Naive B cell (primary cell): ENCODE data around the gene C13orf46. TPM values are rescaled to one million over a fixed set of nuclear protein-coding genes. Genes with fewer than 3 reads are reported as not detected.

ENCODE experiments used
- ATAC-seq, 2 donors: fragments of 150-1000 bp; cut with Tn5 transposase; 2 replicates each; pipeline ENCODE4 v1.10.0; 2021; ENCODE audit warnings: low read depth in 2 of 2, mild to moderate bottlenecking in 2 of 2, moderate library complexity in 2 of 2
- DNase-seq: peaks from one replicate; pipeline ENCODE4 v3.0.0; 2022
- H3K27ac Mint-ChIP-seq, 6 donors: one replicate each; pipeline ENCODE4 v1.8.0; 2020 to 2022; ENCODE audit warnings: mild to moderate bottlenecking in 6 of 6, mixed read lengths in 6 of 6, moderate library complexity in 5 of 6, inconsistent platforms in 2 of 6
- H3K27me3 Mint-ChIP-seq, 3 donors: one replicate each; pipeline ENCODE4 v1.8.0; 2021 to 2022; ENCODE audit warnings: mixed read lengths in 3 of 3, mild to moderate bottlenecking in 1 of 3
- H3K36me3 Mint-ChIP-seq, 2 donors: one replicate each; pipeline ENCODE4 v1.8.0; 2020 to 2022; ENCODE audit warnings: mixed read lengths in 2 of 2, inconsistent platforms in 1 of 2, mild to moderate bottlenecking in 1 of 2
- H3K4me1 Mint-ChIP-seq, 3 donors: one replicate each; pipeline ENCODE4 v1.8.0; 2020 to 2022; ENCODE audit warnings: mixed read lengths in 3 of 3, inconsistent platforms in 1 of 3, mild to moderate bottlenecking in 1 of 3, moderate library complexity in 1 of 3
- H3K4me3 Mint-ChIP-seq, 8 donors: one replicate each; pipeline ENCODE4 v1.8.0; 2020 to 2022; ENCODE audit warnings: mild to moderate bottlenecking in 8 of 8, mixed read lengths in 8 of 8, moderate library complexity in 8 of 8, inconsistent platforms in 2 of 8
- H3K9me3 Mint-ChIP-seq, 7 donors: one replicate each; pipeline ENCODE4 v1.8.0; 2020 to 2022; ENCODE audit warnings: mixed read lengths in 7 of 7, mild to moderate bottlenecking in 5 of 7, inconsistent platforms in 2 of 7, moderate library complexity in 1 of 7
- polyA plus RNA-seq, 6 donors: library from polyadenylated mRNA; unstranded; fragments of 300-500 nt; fragmentation: Illumina TruSeq; gene quantifications; one replicate each; pipeline ENCODE4 v1.2.3, GENCODE V29; 2021; ENCODE audit warnings: low read depth in 6 of 6

The C13orf46 gene
- polyA plus RNA-seq, 6 donors from 2014 or later, result 0.19 to 0.52 (median 0.36) TPM; not detected in 2

- ATAC-seq (no peak), DNase-seq (no peak)
- peaks cover 9% of the 10 kb centered on the region in 2 donors for H3K36me3 Mint-ChIP-seq
- peaks cover 0 to 9% (median 7%) of the 10 kb centered on the region in 3 donors for H3K4me1 Mint-ChIP-seq
- no peak overlapping the region for H3K4me3 Mint-ChIP-seq
- peaks cover 4 to 16% (median 8%) of the 10 kb centered on the region in 7 donors for H3K9me3 Mint-ChIP-seq
- peak overlapping the region in 1 of 6 donors; percentile 26 for H3K27ac Mint-ChIP-seq
- peaks cover 39 to 56% (median 42%) of the 10 kb centered on the region in 3 donors for H3K27me3 Mint-ChIP-seq
These were observed 66.0 kb downstream of the C13orf46 start for GRCh38 chr13:113907635-113908617.

- H3K27ac Mint-ChIP-seq, result no peak overlapping the region
- H3K9me3 Mint-ChIP-seq, result peaks cover 0 to 4% (median 0%) of the 10 kb centered on the region in 7 donors
- no peaks in the 10 kb centered on the region for H3K36me3 Mint-ChIP-seq
- DNase-seq (no peak), ATAC-seq (no peak)
- H3K4me1 Mint-ChIP-seq, result peaks cover 0 to 9% (median 7%) of the 10 kb centered on the region in 3 donors
- H3K4me3 Mint-ChIP-seq, result no peak overlapping the region
- peaks cover 30 to 47% (median 31%) of the 10 kb centered on the region in 3 donors for H3K27me3 Mint-ChIP-seq
These were observed 67.3 kb downstream of the C13orf46 start for GRCh38 chr13:113906571-113906970.

GRCh38 chr13:113905942-113906341 is 67.9 kb downstream of the C13orf46 start:
- Mint-ChIP-seq H3K27ac (no peak overlapping the region), H3K27me3 (peaks cover 24 to 40% (median 29%) of the 10 kb centered on the region in 3 donors), H3K4me1 (peaks cover 0 to 9% (median 7%) of the 10 kb centered on the region in 3 donors), H3K4me3 (no peak overlapping the region), H3K36me3 (no peaks in the 10 kb centered on the region), H3K9me3 (peaks cover 0 to 4% (median 0%) of the 10 kb centered on the region in 7 donors)
- no peak for ATAC-seq
- DNase-seq, result no peak

DNA sequence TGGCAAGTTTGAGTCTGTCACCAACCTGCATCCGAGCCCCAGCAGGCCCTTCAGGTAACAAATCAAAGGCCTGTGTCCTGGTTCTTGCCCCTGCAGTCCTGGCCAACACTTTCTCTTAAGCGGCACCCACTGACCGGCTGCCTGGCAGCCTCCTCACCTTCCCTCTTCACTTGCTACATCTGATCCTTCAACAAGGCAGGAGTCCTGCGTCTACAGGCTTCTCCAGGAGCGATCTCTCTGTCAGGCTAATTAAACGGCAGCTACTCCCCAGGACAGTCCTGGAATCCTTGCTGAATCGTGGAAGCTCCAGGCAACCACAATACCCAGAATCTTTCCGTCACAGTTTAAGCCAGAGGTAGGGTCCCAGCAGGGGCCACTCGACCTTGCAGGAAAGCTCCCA is 68.9 kb downstream of the C13orf46 start:
- Mint-ChIP-seq H3K27me3 (peaks cover 20 to 41% (median 26%) of the 10 kb centered on the region in 3 donors), H3K4me3 (no peak overlapping the region), H3K36me3 (no peaks in the 10 kb centered on the region), H3K4me1 (peaks cover 0 to 9% (median 7%) of the 10 kb centered on the region in 3 donors), H3K9me3 (peaks cover 0 to 4% (median 0%) of the 10 kb centered on the region in 7 donors), H3K27ac (peak overlapping the region in 1 of 6 donors; percentile 61)
- no peak for ATAC-seq
- no peak for DNase-seq

DNA sequence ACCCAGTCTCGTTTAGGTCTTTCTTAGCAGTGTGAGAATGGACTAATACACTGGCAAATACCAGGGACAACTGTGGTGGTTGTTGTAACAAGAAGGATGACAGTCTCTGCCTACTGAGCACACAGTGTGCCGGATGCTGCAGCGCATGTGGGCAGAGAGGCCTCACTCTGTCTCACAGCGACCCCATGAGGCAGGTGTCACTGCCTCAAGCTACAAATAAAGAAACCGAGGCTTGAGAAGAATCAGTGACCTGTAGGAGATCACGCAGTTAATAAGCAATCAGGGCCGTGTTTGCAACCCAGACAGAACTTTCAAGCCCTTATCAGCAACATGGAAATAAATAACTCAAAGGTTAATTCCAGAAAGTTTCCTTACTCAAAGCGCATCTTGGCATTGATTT is 69.5 kb downstream of the C13orf46 start:
- DNase-seq, result no peak

DNA sequence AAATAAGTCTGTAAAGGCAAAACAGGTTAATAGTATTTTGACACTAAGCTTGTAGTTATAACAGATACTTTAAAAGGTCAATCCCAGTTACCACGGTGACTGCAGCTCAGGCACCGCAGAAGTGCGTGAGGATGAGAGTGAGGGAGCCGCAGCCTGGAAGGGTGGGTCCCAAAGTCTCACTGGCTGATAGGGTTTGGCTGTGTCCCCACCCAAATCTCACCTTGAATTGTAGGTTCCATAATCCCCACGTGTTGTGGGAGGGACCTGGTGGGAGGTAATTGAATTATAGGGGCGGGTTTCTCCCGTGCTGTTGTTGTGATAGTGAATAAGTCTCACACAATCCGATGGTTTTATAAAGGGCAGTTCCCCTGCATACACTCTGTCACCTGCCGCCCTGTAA is 70.0 kb downstream of the C13orf46 start:
- ATAC-seq (no peak), DNase-seq (no peak)
- Mint-ChIP-seq H3K4me3 (no peak overlapping the region), H3K27me3 (peaks cover 20 to 34% (median 26%) of the 10 kb centered on the region in 3 donors), H3K4me1 (peaks cover 0 to 9% (median 7%) of the 10 kb centered on the region in 3 donors), H3K27ac (peak overlapping the region in 2 of 6 donors; percentile 60 to 84), H3K9me3 (peaks cover 0 to 4% (median 0%) of the 10 kb centered on the region in 7 donors), H3K36me3 (no peaks in the 10 kb centered on the region)

More for the DNA sequence above, 69.5 kb downstream of the C13orf46 start:
- H3K9me3 Mint-ChIP-seq, result peaks cover 0 to 4% (median 0%) of the 10 kb centered on the region in 7 donors
- H3K27ac Mint-ChIP-seq, result peak overlapping the region in 1 of 6 donors; percentile 84
- ATAC-seq, result no peak
- H3K4me3 Mint-ChIP-seq, result no peak overlapping the region
- peaks cover 0 to 9% (median 7%) of the 10 kb centered on the region in 3 donors for H3K4me1 Mint-ChIP-seq
- no peaks in the 10 kb centered on the region for H3K36me3 Mint-ChIP-seq
- peaks cover 20 to 39% (median 26%) of the 10 kb centered on the region in 3 donors for H3K27me3 Mint-ChIP-seq

Other genes with a start within 250 kb of the C13orf46 start
- 1 to 10 TPM in 1 of 6 donors, under 1 TPM in 5; 0.05 to 1.5 (median 0.65) TPM for gene TMEM255B, start 214.8 kb downstream of the C13orf46 start, polyA plus RNA-seq
- gene GAS6, start 110.0 kb downstream of the C13orf46 start, polyA plus RNA-seq, result under 1 TPM in 5 of 6 donors, not detected in 1; 0.20 to 0.70 (median 0.40) TPM
- gene RASA3, start 158.5 kb upstream of the C13orf46 start, polyA plus RNA-seq, result 10 to 100 TPM; 17.1 to 41.9 (median 28.8) TPM
- gene CFAP97D2, start 205.2 kb upstream of the C13orf46 start, polyA plus RNA-seq, result not detected